D341Med (cell line): ENCODE measurements around the gene RTN1.

Experiments
- DNase-seq: peaks from one replicate; pipeline ENCODE4 v3.0.0; 2012; ENCODE audit warnings: low spot score

RTN1 gene

GRCh38 chr14:59547310-59547709 lies 323.3 kb downstream of the RTN1 start:
- DNase-seq: no peak
